ENCODE measurements around the gene ZCCHC3.

The ZCCHC3 gene

GRCh38 chr20:290084-290831, 7.1 kb upstream of the ZCCHC3 start, which contains the start of gene C20orf96:
Gene C20orf96 (minus strand): TSS chr20:290750. CDS start chr20:290610, 140 bp downstream.
- TF ChIP-seq, protein P1, sequence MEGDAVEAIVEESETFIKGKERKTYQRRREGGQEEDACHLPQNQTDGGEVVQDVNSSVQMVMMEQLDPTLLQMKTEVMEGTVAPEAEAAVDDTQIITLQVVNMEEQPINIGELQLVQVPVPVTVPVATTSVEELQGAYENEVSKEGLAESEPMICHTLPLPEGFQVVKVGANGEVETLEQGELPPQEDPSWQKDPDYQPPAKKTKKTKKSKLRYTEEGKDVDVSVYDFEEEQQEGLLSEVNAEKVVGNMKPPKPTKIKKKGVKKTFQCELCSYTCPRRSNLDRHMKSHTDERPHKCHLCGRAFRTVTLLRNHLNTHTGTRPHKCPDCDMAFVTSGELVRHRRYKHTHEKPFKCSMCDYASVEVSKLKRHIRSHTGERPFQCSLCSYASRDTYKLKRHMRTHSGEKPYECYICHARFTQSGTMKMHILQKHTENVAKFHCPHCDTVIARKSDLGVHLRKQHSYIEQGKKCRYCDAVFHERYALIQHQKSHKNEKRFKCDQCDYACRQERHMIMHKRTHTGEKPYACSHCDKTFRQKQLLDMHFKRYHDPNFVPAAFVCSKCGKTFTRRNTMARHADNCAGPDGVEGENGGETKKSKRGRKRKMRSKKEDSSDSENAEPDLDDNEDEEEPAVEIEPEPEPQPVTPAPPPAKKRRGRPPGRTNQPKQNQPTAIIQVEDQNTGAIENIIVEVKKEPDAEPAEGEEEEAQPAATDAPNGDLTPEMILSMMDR (IDR thresholded peaks at IDR 0.05; ENCODE audit: borderline replicate concordance, control extremely low read depth, extremely low read depth, insufficient read depth, missing control alignments), result peak; percentile 15
- in situ Hi-C loops (cut with MboI; ENCODE audit: low sequenced_read_pairs, unreplicated experiment), result no loop called here
- DNase-seq (ENCODE audit: low spot score), result peak; percentile 97

DNA sequence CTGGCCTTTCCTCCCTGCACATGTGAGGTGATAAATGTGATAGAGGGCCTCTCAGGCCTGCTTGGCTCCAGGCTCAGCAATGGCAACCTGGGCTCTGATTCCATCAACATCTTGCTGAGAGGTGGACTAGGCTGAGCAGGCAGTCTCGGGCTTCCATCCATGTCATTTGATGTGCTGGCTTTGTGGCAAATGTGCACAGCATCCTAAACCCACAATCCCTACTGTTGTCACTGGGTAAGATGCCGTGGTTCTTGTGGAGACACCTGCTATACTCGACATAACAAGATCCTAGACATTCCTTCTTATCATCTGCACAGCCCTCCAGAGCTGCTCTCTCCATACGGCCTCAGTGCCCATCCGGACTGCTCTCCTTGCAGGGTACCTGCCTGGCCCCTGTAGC, 2.8 kb upstream of the ZCCHC3 start:
- no peak for DNase-seq (ENCODE audit: low spot score)
- in situ Hi-C loops (cut with MboI; ENCODE audit: low sequenced_read_pairs, unreplicated experiment), result no loop called here
- TF ChIP-seq, protein P1 (IDR thresholded peaks at IDR 0.05; ENCODE audit: borderline replicate concordance, control extremely low read depth, extremely low read depth, insufficient read depth, missing control alignments), result no peak

- no peak for DNase-seq (ENCODE audit: low spot score)
- TF ChIP-seq, protein P1 (IDR thresholded peaks at IDR 0.05; ENCODE audit: borderline replicate concordance, control extremely low read depth, extremely low read depth, insufficient read depth, missing control alignments), result no peak
- in situ Hi-C loops (cut with MboI; ENCODE audit: low sequenced_read_pairs, unreplicated experiment), result no loop called here
These were observed 1.6 kb upstream of the ZCCHC3 start for GRCh38 chr20:295804-296203.

DNA sequence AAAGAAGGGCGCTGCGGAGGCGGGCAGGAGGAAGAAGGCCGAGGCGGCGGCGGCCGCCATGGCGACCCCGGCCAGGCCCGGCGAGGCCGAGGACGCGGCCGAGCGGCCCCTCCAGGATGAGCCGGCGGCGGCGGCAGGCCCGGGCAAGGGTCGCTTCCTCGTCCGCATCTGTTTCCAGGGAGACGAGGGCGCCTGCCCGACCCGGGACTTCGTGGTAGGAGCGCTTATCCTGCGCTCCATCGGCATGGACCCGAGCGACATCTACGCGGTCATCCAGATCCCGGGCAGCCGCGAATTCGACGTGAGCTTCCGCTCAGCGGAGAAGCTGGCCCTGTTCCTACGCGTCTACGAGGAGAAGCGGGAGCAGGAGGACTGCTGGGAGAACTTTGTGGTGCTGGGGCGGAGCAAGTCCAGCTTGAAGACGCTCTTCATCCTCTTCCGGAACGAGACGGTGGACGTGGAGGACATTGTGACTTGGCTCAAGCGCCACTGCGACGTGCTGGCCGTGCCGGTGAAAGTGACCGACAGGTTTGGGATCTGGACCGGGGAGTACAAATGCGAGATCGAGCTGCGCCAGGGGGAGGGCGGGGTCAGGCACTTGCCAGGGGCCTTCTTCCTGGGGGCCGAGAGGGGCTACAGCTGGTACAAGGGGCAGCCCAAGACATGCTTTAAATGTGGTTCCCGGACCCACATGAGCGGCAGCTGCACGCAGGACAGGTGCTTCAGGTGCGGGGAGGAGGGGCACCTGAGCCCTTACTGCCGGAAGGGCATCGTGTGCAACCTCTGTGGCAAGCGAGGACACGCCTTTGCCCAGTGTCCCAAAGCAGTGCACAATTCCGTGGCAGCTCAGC, 780 bp downstream of the ZCCHC3 start:
- peak; percentile 69 for DNase-seq (ENCODE audit: low spot score)
- in situ Hi-C loops (cut with MboI; ENCODE audit: low sequenced_read_pairs, unreplicated experiment), result no loop called here
- TF ChIP-seq, protein P1 (IDR thresholded peaks at IDR 0.05; ENCODE audit: borderline replicate concordance, control extremely low read depth, extremely low read depth, insufficient read depth, missing control alignments), result no peak

- TF ChIP-seq, protein P1 (IDR thresholded peaks at IDR 0.05; ENCODE audit: borderline replicate concordance, control extremely low read depth, extremely low read depth, insufficient read depth, missing control alignments), result no peak
- in situ Hi-C loops (cut with MboI; ENCODE audit: low sequenced_read_pairs, unreplicated experiment), result no loop called here
- DNase-seq (ENCODE audit: low spot score), result no peak
These were observed 1.5 kb downstream of the ZCCHC3 start for GRCh38 chr20:298776-299391.

- in situ Hi-C loops (cut with MboI; ENCODE audit: low sequenced_read_pairs, unreplicated experiment), result no loop called here
- TF ChIP-seq, protein P1 (IDR thresholded peaks at IDR 0.05; ENCODE audit: borderline replicate concordance, control extremely low read depth, extremely low read depth, insufficient read depth, missing control alignments), result no peak
- no peak for DNase-seq (ENCODE audit: low spot score)
These were observed 3.1 kb downstream of the ZCCHC3 start for GRCh38 chr20:300345-300990.

All from GM13976 (cell line).